Left cardiac atrium (tissue), 4 donors: Measurements from ENCODE around the gene IGFBP1. TPM values are rescaled to one million over a fixed set of nuclear protein-coding genes. Genes with fewer than 3 reads are reported as not detected.

Experiments used
- ATAC-seq, 2 donors: fragments of 200-7000 bp; cut with Tn5 transposase; one replicate each; pipeline ENCODE4 v1.9.1; 2020; ENCODE audit warnings: mild to moderate bottlenecking in 2 of 2, moderate library complexity in 2 of 2
- DNase-seq: peaks from one replicate; pipeline ENCODE4 v3.0.0-alpha.2; 2020
- intact Hi-C, 2 donors: fragments of 100-400 bp; cut with DNase I; formaldehyde crosslinking; loops; one replicate each; pipeline versions ENCODE4 v1.14.1 to v1.15.1; 2022 to 2023
- total RNA-seq, 2 donors: library from RNA; stranded (reverse); fragmentation: NEBNext Ultra II Directional; extraction: Animal tissue kit (Norgen Biotek cat#: 25700); gene quantifications; one replicate each; pipeline ENCODE4 v1.2.1, GENCODE V29; 2021
- donor health status: DM: no; HTN: yes; CAD: no.
- donor health status: DM: no; HTN: yes; CAD: no; lungs with severe emphysema.
- donor health status: DM: yes; HTN: yes; CAD: no.
- donor health status: Dilated cardiomyopathy.

Gene IGFBP1
- total RNA-seq, 2 donors from 2014 or later = not detected

- intact Hi-C loops = no loop called here
- ATAC-seq = no peak
- no peak for DNase-seq
Observed at GRCh38 chr7:45876519-45876918, 11.8 kb upstream of the IGFBP1 start.

- intact Hi-C loops = no loop called here
- DNase-seq (no peak), ATAC-seq (no peak)
Observed at GRCh38 chr7:45878457-45879144, 9.7 kb upstream of the IGFBP1 start.

- no peak for DNase-seq
- intact Hi-C loops = no loop called here
- ATAC-seq = no peak
Observed at GRCh38 chr7:45880433-45880860, 7.8 kb upstream of the IGFBP1 start.

- ATAC-seq (no peak), DNase-seq (no peak)
- intact Hi-C loops = no loop called here
Observed at GRCh38 chr7:45881280-45881758, 7.0 kb upstream of the IGFBP1 start.

GRCh38 chr7:45881759-45882464 lies 6.4 kb upstream of the IGFBP1 start:
- intact Hi-C loops = no loop called here
- ATAC-seq (no peak), DNase-seq (no peak)

GRCh38 chr7:45882465-45882810 lies 5.8 kb upstream of the IGFBP1 start:
- intact Hi-C loops = no loop called here
- ATAC-seq (no peak), DNase-seq (no peak)

- ATAC-seq = no peak
- DNase-seq = no peak
- intact Hi-C loops = no loop called here
Observed at GRCh38 chr7:45884136-45884535, 4.2 kb upstream of the IGFBP1 start.

GRCh38 chr7:45885264-45885882 lies 2.9 kb upstream of the IGFBP1 start:
- DNase-seq = no peak
- peak in 1 of 2 donors; percentile 66 for ATAC-seq
- intact Hi-C loops = no loop called here

GRCh38 chr7:45886931-45887667 lies 1.2 kb upstream of the IGFBP1 start:
- ATAC-seq (no peak), DNase-seq (no peak)
- intact Hi-C loops = no loop called here

GRCh38 chr7:45888993-45889366 lies 692 bp downstream of the IGFBP1 start:
- no peak for DNase-seq
- intact Hi-C loops = no loop called here
- no peak for ATAC-seq

- ATAC-seq (no peak), DNase-seq (no peak)
- intact Hi-C loops = no loop called here
Observed at GRCh38 chr7:45889367-45890067, 1.2 kb downstream of the IGFBP1 start.

GRCh38 chr7:45890125-45890901 lies 2.0 kb downstream of the IGFBP1 start:
- intact Hi-C loops = no loop called here
- ATAC-seq = no peak
- DNase-seq = no peak

- intact Hi-C loops = no loop called here
- no peak for ATAC-seq
- DNase-seq = no peak
Observed at GRCh38 chr7:45890902-45891461, 2.7 kb downstream of the IGFBP1 start.

GRCh38 chr7:45891462-45892402 lies 3.4 kb downstream of the IGFBP1 start:
- intact Hi-C loops = no loop called here
- ATAC-seq = no peak
- no peak for DNase-seq

- DNase-seq = no peak
- no peak for ATAC-seq
- intact Hi-C loops = no loop called here
Observed at GRCh38 chr7:45892407-45893035, 4.2 kb downstream of the IGFBP1 start.

GRCh38 chr7:45893374-45893995 lies 5.2 kb downstream of the IGFBP1 start:
- DNase-seq = no peak
- ATAC-seq = no peak
- intact Hi-C loops = no loop called here
